ENCODE measurements around the gene RESF1.

Gene RESF1

DNA sequence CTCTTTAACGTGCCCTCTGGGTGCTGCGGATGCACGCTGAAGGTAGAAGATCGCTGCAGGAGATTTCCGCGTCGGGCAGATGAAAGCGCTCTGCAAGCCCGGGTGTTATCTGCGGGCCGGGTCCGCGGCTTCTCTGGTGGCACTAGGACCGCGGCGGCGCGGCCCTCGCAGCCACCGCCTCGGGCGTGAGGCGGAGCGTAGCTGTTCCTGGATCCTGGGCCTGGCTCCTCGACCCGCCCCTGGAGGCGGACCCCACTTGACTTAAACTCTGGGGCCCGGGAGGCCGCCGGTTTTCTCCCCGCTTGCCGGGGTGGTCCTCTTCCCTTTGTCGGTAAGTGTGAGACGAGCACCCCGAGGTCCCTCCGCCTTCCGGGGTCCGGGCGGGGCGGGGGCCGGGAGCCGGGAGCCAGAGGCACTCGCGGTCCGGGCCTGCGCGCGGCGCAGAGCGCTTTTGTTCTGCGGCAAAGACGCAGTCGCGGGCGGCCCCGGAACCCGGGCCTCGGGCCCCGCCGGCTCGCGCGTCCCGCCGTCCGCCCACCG is at the start of gene RESF1:
Gene RESF1 (plus strand): TSS at position 255 of the 540 bp plus-strand sequence. CDS start 21,541 bp downstream, outside the sequence.
- DNase-seq (ENCODE audit: low spot score), result peak; percentile 98

DNA sequence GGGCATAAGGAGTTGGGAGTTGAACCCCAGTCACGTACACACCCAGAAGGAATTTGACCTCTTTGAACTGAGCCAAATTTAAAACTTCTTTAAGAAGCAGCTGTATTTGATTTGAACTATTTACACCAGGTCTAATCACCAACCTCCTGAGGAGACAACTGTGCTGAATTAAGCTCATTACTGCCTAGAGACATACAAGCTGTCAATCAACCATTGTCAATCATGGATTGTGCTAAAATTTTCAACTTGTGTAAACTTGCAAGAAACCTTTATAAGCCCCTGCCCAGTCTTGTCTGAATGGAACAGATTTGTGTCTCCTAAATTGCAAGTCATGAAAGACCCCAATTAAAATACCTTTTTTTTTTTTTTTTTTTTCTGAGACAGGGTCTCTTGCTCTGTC is 44.3 kb upstream of the RESF1 start:
- DNase-seq (ENCODE audit: low spot score), result no peak

- no peak for DNase-seq (ENCODE audit: low spot score)
These were observed 43.8 kb upstream of the RESF1 start for GRCh38 chr12:31915446-31915845.

DNA sequence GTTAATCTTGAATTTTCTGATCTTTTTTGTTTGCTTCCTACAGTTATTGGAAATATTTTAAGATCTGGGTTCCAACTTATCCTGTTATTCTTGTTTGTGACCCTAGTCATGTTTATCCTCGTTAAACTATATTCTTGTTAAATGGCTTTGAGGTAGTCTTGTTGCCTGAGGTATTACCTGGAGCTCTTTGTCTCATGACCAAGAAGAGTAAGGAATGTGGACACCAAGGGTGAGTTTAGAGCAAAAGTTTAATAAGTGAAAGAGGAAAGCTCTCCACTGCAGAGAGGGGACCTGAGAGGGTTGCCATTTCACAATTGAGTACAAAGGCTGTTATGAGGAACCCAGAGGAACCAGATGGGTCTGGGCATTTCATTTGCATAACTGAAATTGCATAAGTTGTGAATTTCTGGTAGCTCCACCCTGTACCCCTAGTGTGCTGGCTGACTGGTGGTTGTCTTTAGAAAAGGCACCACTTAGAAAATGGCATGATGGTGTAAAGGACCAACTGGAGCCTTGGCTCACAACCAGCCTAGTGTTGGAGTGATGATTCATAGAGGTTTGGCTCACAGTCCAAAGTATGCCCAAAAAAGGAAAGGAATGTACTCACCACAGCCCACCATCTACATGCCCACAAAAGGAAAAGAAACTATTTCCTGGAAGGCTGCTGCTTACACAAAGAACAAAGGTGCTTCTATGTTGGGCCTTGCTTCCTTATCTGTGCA is 36.7 kb upstream of the RESF1 start:
- DNase-seq (ENCODE audit: low spot score), result peak; percentile 28

GRCh38 chr12:31923063-31923412 is 36.2 kb upstream of the RESF1 start:
- DNase-seq (ENCODE audit: low spot score), result no peak

GRCh38 chr12:31928246-31929026 is 30.8 kb upstream of the RESF1 start:
- DNase-seq (ENCODE audit: low spot score), result no peak

GRCh38 chr12:31929027-31929526 is 30.1 kb upstream of the RESF1 start:
- DNase-seq (ENCODE audit: low spot score), result no peak

GRCh38 chr12:31931796-31932715 is 27.2 kb upstream of the RESF1 start:
- no peak for DNase-seq (ENCODE audit: low spot score)

DNA sequence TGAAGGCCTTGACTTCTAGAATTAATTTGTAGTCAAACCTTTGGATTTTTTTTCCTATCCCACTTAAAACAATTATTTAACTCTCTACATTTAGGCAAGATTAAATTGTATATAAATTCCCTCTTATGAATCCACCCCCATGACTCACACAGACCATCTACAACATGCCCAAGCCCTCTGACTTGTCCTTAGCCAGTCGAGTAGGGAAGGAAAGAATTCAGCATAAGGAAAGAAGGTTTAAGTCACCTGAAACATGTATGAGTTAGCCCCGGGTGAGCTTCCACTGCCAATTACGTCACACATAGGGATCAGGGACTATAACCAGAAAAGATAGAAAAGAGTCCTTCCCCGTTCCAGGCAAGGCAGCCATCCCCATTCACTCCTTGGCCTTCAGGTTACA is 14.9 kb upstream of the RESF1 start:
- no peak for DNase-seq (ENCODE audit: low spot score)

DNA sequence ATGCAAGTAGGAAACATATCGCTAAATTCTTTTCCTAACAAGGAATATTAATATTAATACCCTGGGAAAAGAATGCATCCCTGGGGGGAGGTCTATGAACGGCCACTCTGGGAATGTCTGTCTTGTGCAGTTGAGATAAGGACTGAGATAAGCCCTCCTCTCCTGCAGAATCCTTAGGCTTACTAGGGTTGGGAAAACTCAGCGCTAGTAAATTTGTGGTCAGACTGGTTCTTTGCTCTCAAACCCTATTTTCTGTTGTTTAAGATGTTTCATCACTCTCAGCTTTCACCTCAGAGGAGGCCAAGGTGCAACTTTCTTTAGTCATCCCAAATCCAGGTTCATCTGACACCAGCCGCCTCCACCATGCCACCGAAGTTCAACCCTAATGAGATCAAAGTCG is 11.2 kb upstream of the RESF1 start:
- no peak for DNase-seq (ENCODE audit: low spot score)

- peak; percentile 22 for DNase-seq (ENCODE audit: low spot score)
These were observed 10.4 kb upstream of the RESF1 start for GRCh38 chr12:31948697-31949359.

DNA sequence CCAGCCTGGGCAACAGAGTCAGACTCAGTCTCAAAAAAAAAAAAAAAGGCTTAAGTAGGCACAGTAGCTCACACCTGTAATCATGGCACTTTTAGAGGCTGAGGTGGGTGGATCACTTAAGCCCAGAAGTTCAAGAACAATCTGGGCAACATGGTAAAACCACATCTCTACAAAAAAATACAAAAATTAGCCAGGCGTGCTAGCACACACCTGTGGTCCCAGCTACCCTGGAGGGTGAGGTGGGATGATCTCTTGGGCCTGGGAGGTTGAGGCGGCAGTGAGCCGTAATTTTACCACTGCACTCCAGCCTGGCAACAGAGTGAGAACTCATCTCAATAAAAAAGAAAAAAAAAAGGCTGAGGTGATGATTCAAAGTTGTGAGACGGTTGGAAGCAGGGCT is 9.1 kb upstream of the RESF1 start:
- DNase-seq (ENCODE audit: low spot score), result no peak

DNA sequence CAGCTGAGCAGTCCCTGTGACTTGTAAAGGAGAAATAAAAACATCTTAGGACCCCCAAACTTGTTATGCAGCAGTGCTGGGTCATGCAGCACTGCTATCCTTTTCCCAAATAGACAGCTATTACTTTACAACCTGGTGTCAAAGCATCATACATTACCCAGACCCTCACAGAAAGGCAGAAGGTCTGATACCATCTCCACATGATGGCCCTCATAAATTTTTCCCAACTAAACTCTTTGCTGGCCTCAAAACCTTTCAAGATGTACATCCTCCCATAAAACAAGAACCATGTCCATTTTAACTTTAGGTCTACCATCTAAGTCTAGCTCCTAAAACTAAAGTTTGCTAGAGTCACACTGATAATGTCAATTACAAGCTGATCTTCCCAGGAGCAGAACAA is 8.7 kb upstream of the RESF1 start:
- DNase-seq (ENCODE audit: low spot score), result no peak

DNA sequence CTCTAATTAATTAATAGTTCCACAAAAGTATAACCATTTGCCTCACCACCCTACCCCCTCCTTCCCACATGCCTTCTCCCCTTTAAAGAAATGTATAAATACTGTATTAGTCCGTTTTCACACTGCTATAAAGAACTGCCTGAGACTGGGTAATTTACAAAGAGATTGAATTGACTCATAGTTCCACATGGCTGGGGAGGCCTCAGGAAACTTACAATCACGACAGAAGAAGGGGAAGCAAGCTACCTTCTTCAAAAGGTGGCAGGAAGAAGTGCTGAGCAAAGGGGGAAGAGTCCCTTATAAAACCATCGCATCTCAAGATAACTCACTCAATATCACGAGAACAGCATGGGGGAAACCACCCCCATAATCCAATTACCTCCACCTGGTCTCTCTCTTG is 8.2 kb upstream of the RESF1 start:
- no peak for DNase-seq (ENCODE audit: low spot score)

GRCh38 chr12:31951939-31952338 is 7.3 kb upstream of the RESF1 start:
- DNase-seq (ENCODE audit: low spot score), result no peak

DNA sequence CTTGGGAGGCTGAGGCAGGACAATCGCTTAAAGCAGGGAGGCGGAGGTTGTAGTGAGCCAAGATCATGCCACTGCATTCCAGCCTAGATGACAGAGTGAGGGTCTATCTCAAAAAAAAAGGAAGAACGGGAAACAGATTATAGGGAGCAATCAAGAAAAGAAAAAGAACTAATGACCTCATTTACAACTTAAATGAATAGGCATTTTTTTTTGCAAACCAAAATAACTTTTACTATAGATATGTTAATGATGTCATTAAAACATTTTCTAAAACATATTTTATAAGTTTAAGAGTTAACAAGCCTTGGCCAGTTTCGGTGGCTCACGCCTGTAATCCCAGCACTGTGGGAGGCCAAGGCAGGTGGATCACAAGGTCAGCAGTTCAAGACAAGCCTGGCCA is 6.8 kb upstream of the RESF1 start:
- DNase-seq (ENCODE audit: low spot score), result no peak

GRCh38 chr12:31954925-31955858 is 4.0 kb upstream of the RESF1 start:
- no peak for DNase-seq (ENCODE audit: low spot score)

DNA sequence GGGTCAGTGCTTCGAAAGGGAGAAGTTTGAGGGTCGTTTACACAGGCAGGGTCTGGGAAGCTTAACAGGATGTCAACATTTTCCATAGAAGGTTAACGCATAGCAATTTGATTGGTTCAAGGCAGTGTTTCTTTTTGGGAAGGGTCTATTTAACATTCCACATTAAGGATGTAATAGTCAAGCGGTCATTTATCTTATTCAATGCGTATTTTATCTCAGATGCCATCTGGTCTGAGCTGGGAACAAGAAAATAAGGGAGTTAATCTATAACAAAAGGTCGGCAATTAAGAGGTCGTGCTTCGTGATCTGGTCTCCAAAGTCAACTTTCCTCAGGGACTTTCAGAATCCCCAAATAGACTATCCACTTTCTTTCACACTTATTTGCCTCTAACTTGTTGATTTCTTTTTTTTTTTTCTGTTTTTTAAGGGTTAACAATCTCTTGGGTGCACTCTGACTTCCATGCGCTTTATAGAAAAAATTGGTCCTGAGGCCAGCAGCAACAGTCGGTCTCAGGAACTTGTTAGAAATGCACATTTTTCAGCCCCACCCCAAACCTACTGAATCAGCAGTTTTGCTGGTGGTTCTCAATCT is 550 bp upstream of the RESF1 start:
- peak; percentile 10 for DNase-seq (ENCODE audit: low spot score)

- DNase-seq (ENCODE audit: low spot score), result peak; percentile 65
These were observed 631 bp downstream of the RESF1 start for GRCh38 chr12:31959701-31960391.
